ENCODE results near the gene PACSIN2.
"Not testable (repeated sequence)": the region's sequence is repeated elsewhere in the genome, so short reads cannot be mapped to it uniquely, and the experiment has no call there.

PACSIN2 gene

GRCh38 chr22:42991010-42991651 is 23.8 kb downstream of the PACSIN2 start:
- DNase-seq (ENCODE audit: low spot score), result peak; percentile 83

- peak; percentile 91 for DNase-seq (ENCODE audit: low spot score)
Observed at GRCh38 chr22:42990131-42990838, 24.7 kb downstream of the PACSIN2 start.

GRCh38 chr22:42986115-42986514 is 28.8 kb downstream of the PACSIN2 start:
- no peak for DNase-seq (ENCODE audit: low spot score)

- DNase-seq (ENCODE audit: low spot score), result no peak
Observed at GRCh38 chr22:42985531-42985905, 29.4 kb downstream of the PACSIN2 start.

GRCh38 chr22:42984814-42985530 is 30.0 kb downstream of the PACSIN2 start:
- DNase-seq (ENCODE audit: low spot score), result no peak

GRCh38 chr22:42984397-42984796 is 30.6 kb downstream of the PACSIN2 start:
- no peak for DNase-seq (ENCODE audit: low spot score)

GRCh38 chr22:42983470-42983869 is 31.5 kb downstream of the PACSIN2 start:
- DNase-seq (ENCODE audit: low spot score), result no peak

GRCh38 chr22:42979606-42980005 is 35.3 kb downstream of the PACSIN2 start:
- DNase-seq (ENCODE audit: low spot score), result no peak

- DNase-seq (ENCODE audit: low spot score), result peak; percentile 82
Observed at GRCh38 chr22:42978453-42979103, 36.4 kb downstream of the PACSIN2 start.

- no peak for DNase-seq (ENCODE audit: low spot score)
Observed at GRCh38 chr22:42977569-42977968, 37.4 kb downstream of the PACSIN2 start.

- DNase-seq (ENCODE audit: low spot score), result no peak
Observed at GRCh38 chr22:42976217-42976933, 38.6 kb downstream of the PACSIN2 start.

GRCh38 chr22:42974223-42974622 is 40.7 kb downstream of the PACSIN2 start:
- no peak for DNase-seq (ENCODE audit: low spot score)

- no peak for DNase-seq (ENCODE audit: low spot score)
Observed at GRCh38 chr22:42973536-42973881, 41.4 kb downstream of the PACSIN2 start.

GRCh38 chr22:42972649-42973535 is 42.1 kb downstream of the PACSIN2 start:
- DNase-seq (ENCODE audit: low spot score), result no peak

GRCh38 chr22:42971473-42971860 is 43.5 kb downstream of the PACSIN2 start:
- DNase-seq (ENCODE audit: low spot score), result not testable (repeated sequence)

- DNase-seq (ENCODE audit: low spot score), result peak; percentile 68
Observed at GRCh38 chr22:42970029-42970428, 44.9 kb downstream of the PACSIN2 start.

- peak; percentile 46 for DNase-seq (ENCODE audit: low spot score)
Observed at GRCh38 chr22:42969348-42969975, 45.5 kb downstream of the PACSIN2 start.

- DNase-seq (ENCODE audit: low spot score), result no peak
Observed at GRCh38 chr22:42967933-42968332, 47.0 kb downstream of the PACSIN2 start.

- DNase-seq (ENCODE audit: low spot score), result no peak
Observed at GRCh38 chr22:42967005-42967404, 47.9 kb downstream of the PACSIN2 start.

GRCh38 chr22:42966497-42966896 is 48.5 kb downstream of the PACSIN2 start:
- DNase-seq (ENCODE audit: low spot score), result no peak

Measured in kidney tubule cell (primary cell).